GM23338 (cell line): ENCODE results near the gene LYRM2. TPM values are rescaled to one million over a fixed set of nuclear protein-coding genes. Genes with fewer than 3 reads are reported as not detected.

ENCODE experiments used
- ATAC-seq: fragments of 200-7000 bp; cut with Tn5 transposase; 3 replicates; pipeline ENCODE4 v1.9.1; 2020
- DNase-seq: peaks from one replicate; pipeline ENCODE4 v3.0.0-alpha.2; 2015; ENCODE audit warnings: low spot score
- H2AFZ ChIP-seq: fragments of 200-600 bp; sonication (generic); 2 replicates; pipeline ENCODE4 v1.8.0; 2016; ENCODE audit warnings: antibody characterized with exemption, mild to moderate bottlenecking, moderate library complexity
- H3F3A ChIP-seq: fragments of 200-600 bp; sonication (generic); replicated peaks from 2 replicates; pipeline ENCODE4 v1.8.0; 2017; ENCODE audit warnings: antibody characterized with exemption, mixed run types, low read depth
- H3K27ac ChIP-seq: fragments of 200-600 bp; sonication (generic); 2 replicates; pipeline ENCODE4 v1.6.1; 2016; ENCODE audit warnings: low read depth
- H3K27me3 ChIP-seq: fragments of 200-600 bp; sonication (generic); 2 replicates; pipeline ENCODE4 v1.8.0; 2016; ENCODE audit warnings: mild to moderate bottlenecking, mixed run types, moderate library complexity; ENCODE audit not compliant: insufficient read depth
- H3K36me3 ChIP-seq: fragments of 200-600 bp; sonication (generic); 2 replicates; pipeline ENCODE4 v1.8.0; 2016; ENCODE audit warnings: mild to moderate bottlenecking; ENCODE audit not compliant: insufficient read depth
- H3K4me1 ChIP-seq: fragments of 200-600 bp; sonication (generic); 2 replicates; pipeline ENCODE4 v1.8.0; 2016; ENCODE audit warnings: mild to moderate bottlenecking, moderate library complexity; ENCODE audit not compliant: insufficient read depth
- H3K4me2 ChIP-seq: fragments of 200-600 bp; sonication (generic); 2 replicates; pipeline ENCODE4 v1.7.1; 2017; ENCODE audit warnings: mixed run types
- H3K4me3 ChIP-seq: fragments of 200-600 bp; sonication (generic); 2 replicates; pipeline ENCODE4 v1.6.1; 2016; ENCODE audit warnings: mixed run types
- H3K79me2 ChIP-seq: fragments of 200-600 bp; sonication (generic); replicated peaks from 2 replicates; pipeline ENCODE4 v1.8.0; 2017; ENCODE audit warnings: mild to moderate bottlenecking; ENCODE audit not compliant: insufficient read depth
- H3K9me2 ChIP-seq: fragments of 200-600 bp; sonication (generic); 2 replicates; pipeline ENCODE4 v1.8.0; 2017; ENCODE audit not compliant: insufficient read depth
- H4K20me1 ChIP-seq: fragments of 200-600 bp; sonication (generic); replicated peaks from 2 replicates; pipeline ENCODE4 v1.8.0; 2017; ENCODE audit warnings: mild to moderate bottlenecking; ENCODE audit not compliant: insufficient read depth
- H3K27ac Mint-ChIP-seq: 2 replicates; pipeline ENCODE4 v1.8.0; 2020; ENCODE audit warnings: inconsistent platforms, mild to moderate bottlenecking, moderate library complexity, mixed read lengths
- H3K27me3 Mint-ChIP-seq: 3 replicates; pipeline ENCODE4 v1.8.0; 2022; ENCODE audit warnings: low read depth, mild to moderate bottlenecking, moderate library complexity, mixed read lengths, inconsistent platforms; ENCODE audit not compliant: insufficient read depth, poor library complexity
- H3K36me3 Mint-ChIP-seq: 3 replicates; pipeline ENCODE4 v1.8.0; 2021; ENCODE audit warnings: low read depth, mild to moderate bottlenecking, inconsistent platforms, moderate library complexity, mixed read lengths
- H3K4me1 Mint-ChIP-seq: 3 replicates; pipeline ENCODE4 v1.8.0; 2020; ENCODE audit warnings: mild to moderate bottlenecking, inconsistent platforms, mixed read lengths
- H3K4me3 Mint-ChIP-seq: 3 replicates; pipeline ENCODE4 v1.8.0; 2021; ENCODE audit warnings: moderate library complexity, mild to moderate bottlenecking, inconsistent platforms, mixed read lengths
- H3K9me3 Mint-ChIP-seq: 3 replicates; pipeline ENCODE4 v1.8.0; 2020; ENCODE audit warnings: moderate library complexity, mild to moderate bottlenecking, inconsistent platforms, mixed read lengths
- CREB1 ChIP-seq: fragments of 250-450 bp; sonication (Bioruptor Pico); IDR thresholded peaks from 2 replicates; pipeline ENCODE4 v1.5.0; 2020; ENCODE audit warnings: low read depth, mild to moderate bottlenecking, moderate library complexity
- CTCF ChIP-seq, 2 experiments: fragments of 200-600 bp in 1 of 2; sonication (generic) in 1 of 2; conservative IDR thresholded peaks; 2 replicates each; pipeline versions ENCODE4 v1.5.1 to v1.6.1; 2016 to 2017; ENCODE audit warnings: antibody characterized with exemption in 2 of 2, low read depth in 2 of 2, mild to moderate bottlenecking in 2 of 2, moderate library complexity in 1 of 2
- ETS1 ChIP-seq: IDR thresholded peaks from 2 replicates; pipeline ENCODE4 v1.6.1; 2016; ENCODE audit warnings: antibody characterized with exemption
- EZH2 ChIP-seq: fragments of 200-600 bp; sonication (generic); IDR thresholded peaks from one replicate; pipeline ENCODE4 v1.8.0; 2017; ENCODE audit warnings: antibody characterized with exemption, mild to moderate bottlenecking, low read depth; ENCODE audit not compliant: unreplicated experiment
- EZH2phosphoT487 ChIP-seq: fragments of 200-600 bp; sonication (generic); IDR thresholded peaks from one replicate; pipeline ENCODE4 v1.8.1; 2018; ENCODE audit warnings: antibody characterized with exemption; ENCODE audit not compliant: unreplicated experiment
- JUNB ChIP-seq: IDR thresholded peaks from one replicate; pipeline ENCODE4 v1.6.1; 2016; ENCODE audit warnings: antibody characterized with exemption; ENCODE audit not compliant: unreplicated experiment
- NANOG ChIP-seq: IDR thresholded peaks from 2 replicates; pipeline ENCODE4 v1.6.1; 2016; ENCODE audit warnings: antibody characterized with exemption, borderline replicate concordance
- POLR2AphosphoS5 ChIP-seq: IDR thresholded peaks from 2 replicates; pipeline ENCODE4 v1.6.1; 2016; ENCODE audit warnings: antibody characterized with exemption, low read depth
- REST ChIP-seq: IDR thresholded peaks from one replicate; pipeline ENCODE4 v1.6.1; 2018; ENCODE audit warnings: antibody characterized with exemption; ENCODE audit not compliant: unreplicated experiment
- STAT1 ChIP-seq: IDR thresholded peaks from one replicate; pipeline ENCODE4 v1.6.1; 2016; ENCODE audit warnings: antibody characterized with exemption; ENCODE audit not compliant: unreplicated experiment
- ZNF114 ChIP-seq: fragments of 250-450 bp; sonication (Bioruptor Pico); IDR thresholded peaks from 2 replicates; pipeline ENCODE4 v1.5.0; 2020; ENCODE audit warnings: mild to moderate bottlenecking, moderate library complexity
- ZNF331 ChIP-seq: fragments of 250-450 bp; sonication (Bioruptor Pico); IDR thresholded peaks from 2 replicates; pipeline ENCODE4 v1.5.0; 2020; ENCODE audit warnings: low read depth, mild to moderate bottlenecking, moderate library complexity
- ZNF462 ChIP-seq: fragments of 250-450 bp; sonication (Bioruptor Pico); IDR thresholded peaks from 2 replicates; pipeline ENCODE4 v1.5.0; 2020; ENCODE audit warnings: mild to moderate bottlenecking, moderate library complexity
- polyA plus RNA-seq: library from polyadenylated mRNA; unstranded; fragments of >200 nt; fragmentation: Nextera tagmentation; extraction: Ambion mirVana; gene quantifications from 2 replicates; pipeline ENCODE4 v1.2.1, GENCODE V29; 2016
- total RNA-seq: library from RNA; depleted of rRNA; stranded (reverse); fragments of >200 nt; shearing (Covaris generic); gene quantifications from 2 replicates; pipeline ENCODE4 v1.2.3, GENCODE V29; 2014

LYRM2 gene
- total and polyA plus RNA-seq, 2 experiments from 2014 or later = 20.3 to 67.3 TPM

DNA sequence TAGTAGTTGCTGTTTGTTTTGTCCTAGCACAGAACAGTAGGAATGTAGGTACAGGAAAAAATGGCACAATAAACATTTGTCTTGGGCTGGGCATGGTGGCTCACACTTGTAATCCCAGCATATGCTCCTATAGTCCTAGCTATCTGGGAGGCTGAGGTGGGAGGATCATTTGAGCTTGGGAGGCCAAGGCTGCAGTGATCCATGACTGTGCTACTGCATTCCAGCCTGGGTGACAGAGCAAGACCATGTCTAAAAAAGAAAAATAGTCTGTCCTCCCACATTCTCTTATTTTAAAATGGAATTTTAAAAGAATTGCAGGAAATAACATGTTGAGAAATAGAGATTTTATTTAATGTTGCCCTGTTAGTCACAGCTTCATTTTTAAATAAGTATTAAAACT lies 117.8 kb downstream of the LYRM2 start:
- Mint-ChIP-seq H3K9me3 (no peaks in the 10 kb centered on the region), H3K4me3 (no peak overlapping the region), H3K27me3 (no peaks in the 10 kb centered on the region), H3K4me1 (no peaks in the 10 kb centered on the region), H3K36me3 (no peaks in the 10 kb centered on the region), H3K27ac (no peak overlapping the region)
- ATAC-seq (no peak), DNase-seq (no peak)
- no peaks in the 10 kb centered on the region for H4K20me1 ChIP-seq
- no peak overlapping the region for H2AFZ ChIP-seq
- H3K9me2 ChIP-seq = peaks cover 5% of the 10 kb centered on the region; the same call in 1 of the 2 replicates
- H3K36me3 ChIP-seq = no peaks in the 10 kb centered on the region
- TF ChIP-seq ZNF462 (CRISPR knock-in tag) (no peak), CTCF (conservative IDR thresholded peaks at IDR 0.05; ENCODE audit: low read depth in 2 of 2) (no peak), ZNF114 (CRISPR knock-in tag) (no peak), NANOG (no peak), ETS1 (no peak), EZH2phosphoT487 (no peak), ZNF331 (CRISPR knock-in tag) (no peak), STAT1 (no peak), POLR2AphosphoS5 (no peak), CREB1 (CRISPR knock-in tag) (no peak), EZH2 (no peak), JUNB (no peak), REST (no peak)
- no peak overlapping the region for H3K4me3 ChIP-seq
- no peaks in the 10 kb centered on the region for H3K79me2 ChIP-seq
- no peaks in the 10 kb centered on the region for H3K4me1 ChIP-seq
- no peaks in the 10 kb centered on the region for H3K27me3 ChIP-seq
- H3F3A ChIP-seq = no peaks in the 10 kb centered on the region
- H3K4me2 ChIP-seq = no peak overlapping the region
- H3K27ac ChIP-seq = no peak overlapping the region
